NCI-H526 treated with DMSO at 0.1 percent for 48 hours (cell line): ENCODE data around the gene RPS6KA5.
A peak's percentile ranks its signal among the peaks of the same experiment; 100 is the strongest.
"Not testable (repeated sequence)": the region's sequence is repeated elsewhere in the genome, so short reads cannot be mapped to it uniquely, and the experiment has no call there.

Experiments used
- DNase-seq: peaks from one replicate; lab custom pipeline; 2025; lab: John Stamatoyannopoulos, UW

RPS6KA5 gene

GRCh38 chr14:90985601-90986242, 74.7 kb downstream of the RPS6KA5 start:
- no peak for DNase-seq

GRCh38 chr14:90983560-90983959, 76.9 kb downstream of the RPS6KA5 start:
- DNase-seq, result no peak

GRCh38 chr14:90981636-90982035, 78.8 kb downstream of the RPS6KA5 start:
- DNase-seq, result no peak

- not testable (repeated sequence) for DNase-seq
Observed at GRCh38 chr14:90980636-90981035, 79.8 kb downstream of the RPS6KA5 start.

GRCh38 chr14:90979515-90979914, 80.9 kb downstream of the RPS6KA5 start:
- no peak for DNase-seq

- no peak for DNase-seq
Observed at GRCh38 chr14:90976101-90976500, 84.3 kb downstream of the RPS6KA5 start.

- DNase-seq, result no peak
Observed at GRCh38 chr14:90971687-90972086, 88.8 kb downstream of the RPS6KA5 start.

GRCh38 chr14:90970167-90970600, 90.3 kb downstream of the RPS6KA5 start:
- DNase-seq, result no peak

- no peak for DNase-seq
Observed at GRCh38 chr14:90969531-90970166, 90.8 kb downstream of the RPS6KA5 start.

GRCh38 chr14:90968025-90968424, 92.4 kb downstream of the RPS6KA5 start:
- no peak for DNase-seq

GRCh38 chr14:90966493-90966892, 93.9 kb downstream of the RPS6KA5 start:
- DNase-seq, result peak; percentile 7

GRCh38 chr14:90965765-90966164, 94.7 kb downstream of the RPS6KA5 start:
- DNase-seq, result no peak

- DNase-seq, result no peak
Observed at GRCh38 chr14:90963343-90963742, 97.1 kb downstream of the RPS6KA5 start.

- DNase-seq, result no peak
Observed at GRCh38 chr14:90962505-90963109, 97.8 kb downstream of the RPS6KA5 start.

- DNase-seq, result no peak
Observed at GRCh38 chr14:90960818-90961217, 99.6 kb downstream of the RPS6KA5 start.

GRCh38 chr14:90959344-90959743, 101.1 kb downstream of the RPS6KA5 start:
- DNase-seq, result no peak

GRCh38 chr14:90956273-90956672, 104.2 kb downstream of the RPS6KA5 start:
- DNase-seq, result no peak

GRCh38 chr14:90953643-90954042, 106.8 kb downstream of the RPS6KA5 start:
- not testable (repeated sequence) for DNase-seq

- no peak for DNase-seq
Observed at GRCh38 chr14:90943367-90943766, 117.1 kb downstream of the RPS6KA5 start.

- DNase-seq, result no peak
Observed at GRCh38 chr14:90942511-90942910, 117.9 kb downstream of the RPS6KA5 start.

GRCh38 chr14:90941706-90942105, 118.7 kb downstream of the RPS6KA5 start:
- DNase-seq, result no peak

GRCh38 chr14:90940318-90940962, 120.0 kb downstream of the RPS6KA5 start:
- DNase-seq, result no peak

GRCh38 chr14:90939252-90939795, 121.1 kb downstream of the RPS6KA5 start:
- not testable (repeated sequence) for DNase-seq
